HG03159 (cell line): Measurements from ENCODE around the gene CDRT4.
"Not testable (repeated sequence)": the region's sequence is repeated elsewhere in the genome, so short reads cannot be mapped to it uniquely, and the experiment has no call there.

Source experiments
- ATAC-seq: cut with Tn5 transposase; IDR thresholded peaks from one replicate; pipeline ENCODE4 v1.9.1; 2021; ENCODE audit warnings: mild to moderate bottlenecking, moderate library complexity; ENCODE audit not compliant: unreplicated experiment

Gene CDRT4

DNA sequence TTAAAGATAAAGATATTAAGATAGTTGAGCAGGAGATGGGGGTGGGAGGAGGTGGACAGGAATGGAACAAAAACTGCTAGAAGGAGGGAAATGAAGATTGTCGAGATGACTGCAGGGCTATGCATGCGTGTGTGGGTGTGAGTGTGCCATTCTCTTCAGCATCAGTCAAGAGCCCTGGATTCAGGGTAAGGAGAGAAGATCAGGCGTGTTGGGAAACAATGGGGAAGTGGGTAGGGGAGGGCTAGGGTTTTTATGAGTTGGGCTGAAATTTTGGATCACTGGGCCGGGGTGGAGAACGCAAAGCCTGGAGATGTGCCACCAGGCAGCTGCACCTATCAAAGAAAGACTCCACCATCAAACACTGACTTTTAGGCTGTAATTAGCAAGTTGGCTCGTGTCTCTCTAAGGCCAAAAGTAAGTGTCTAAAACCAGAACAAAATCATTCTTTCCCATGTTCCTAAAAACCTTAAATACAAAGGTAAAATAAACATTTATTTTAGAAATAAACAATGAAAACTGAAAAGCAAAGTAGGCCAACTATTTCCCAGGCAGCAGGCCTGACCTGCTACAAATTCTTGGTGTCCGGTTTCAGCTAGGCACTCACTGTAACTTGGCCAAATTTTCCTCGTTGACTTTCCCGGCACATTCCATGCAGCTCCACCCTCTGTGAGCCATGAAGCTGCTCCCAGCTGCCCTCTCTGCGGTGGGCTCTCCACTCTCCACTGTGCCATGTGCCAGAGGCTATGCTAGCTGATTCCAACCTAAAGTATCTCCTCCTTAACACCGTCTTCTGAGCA is 4.2 kb downstream of the CDRT4 start:
- ATAC-seq, result no peak

GRCh38 chr17:15457723-15458094 is 9.7 kb downstream of the CDRT4 start:
- ATAC-seq, result no peak

GRCh38 chr17:15456972-15457722 is 10.3 kb downstream of the CDRT4 start:
- ATAC-seq, result no peak

DNA sequence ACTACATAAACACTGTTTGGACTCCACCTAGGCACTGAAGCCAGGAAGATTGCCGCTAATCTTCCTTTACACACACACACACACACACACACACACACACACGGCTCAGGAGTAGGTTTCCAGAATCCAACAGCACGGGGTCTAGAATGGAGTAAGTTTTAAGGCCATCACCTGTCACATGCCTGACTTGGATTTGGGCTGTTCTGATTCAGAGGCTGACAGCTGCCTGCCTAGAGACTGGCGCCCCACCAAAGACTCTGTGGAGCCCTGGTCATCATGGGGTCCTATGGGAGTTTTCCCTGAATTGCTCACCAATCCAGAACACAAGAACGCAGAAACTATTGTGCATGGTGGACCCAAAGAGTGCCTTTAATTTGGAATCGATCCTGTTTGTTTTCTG is 10.9 kb downstream of the CDRT4 start:
- no peak for ATAC-seq

DNA sequence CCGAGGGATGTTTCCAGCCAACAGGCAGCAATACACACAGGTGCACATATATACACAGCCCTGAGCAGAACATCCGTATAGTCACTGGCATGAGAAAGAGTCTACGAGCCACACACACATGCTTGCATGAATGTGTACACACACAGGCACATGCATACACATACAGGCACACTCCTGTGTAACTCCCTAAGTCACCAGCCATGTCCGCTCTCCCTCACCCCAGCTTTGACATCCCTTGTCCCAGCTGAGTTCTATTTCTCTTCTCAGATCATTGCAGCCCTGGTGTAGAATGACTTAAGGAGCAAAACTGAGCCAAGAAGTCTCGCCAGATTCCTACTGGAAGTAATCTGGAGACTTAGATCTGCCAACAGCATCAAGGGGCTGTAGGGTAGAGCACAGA is 13.1 kb downstream of the CDRT4 start:
- no peak for ATAC-seq

GRCh38 chr17:15453782-15454181 is 13.6 kb downstream of the CDRT4 start:
- no peak for ATAC-seq

DNA sequence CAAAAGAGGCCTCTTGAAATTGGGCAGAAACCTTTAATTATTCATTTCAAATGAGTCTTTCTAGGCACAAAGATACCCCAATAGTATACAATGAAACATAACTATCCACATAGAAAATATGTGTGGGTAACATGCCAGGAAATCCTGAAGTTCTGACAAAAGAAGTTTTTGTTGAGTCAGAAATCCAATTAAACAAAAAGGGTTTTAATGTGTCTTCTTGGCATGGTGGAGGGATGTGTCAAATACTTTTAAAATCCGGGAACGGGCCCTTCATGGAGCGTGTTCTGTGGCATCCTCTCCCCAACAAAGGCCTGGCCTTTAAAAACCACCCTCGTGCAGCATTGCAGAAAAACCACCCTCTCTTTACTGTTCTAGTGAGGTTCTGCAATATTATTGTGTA is 14.2 kb downstream of the CDRT4 start:
- ATAC-seq, result no peak

GRCh38 chr17:15452746-15453145 is 14.7 kb downstream of the CDRT4 start:
- no peak for ATAC-seq

- ATAC-seq, result no peak
These were observed 15.7 kb downstream of the CDRT4 start for GRCh38 chr17:15451680-15452079.

DNA sequence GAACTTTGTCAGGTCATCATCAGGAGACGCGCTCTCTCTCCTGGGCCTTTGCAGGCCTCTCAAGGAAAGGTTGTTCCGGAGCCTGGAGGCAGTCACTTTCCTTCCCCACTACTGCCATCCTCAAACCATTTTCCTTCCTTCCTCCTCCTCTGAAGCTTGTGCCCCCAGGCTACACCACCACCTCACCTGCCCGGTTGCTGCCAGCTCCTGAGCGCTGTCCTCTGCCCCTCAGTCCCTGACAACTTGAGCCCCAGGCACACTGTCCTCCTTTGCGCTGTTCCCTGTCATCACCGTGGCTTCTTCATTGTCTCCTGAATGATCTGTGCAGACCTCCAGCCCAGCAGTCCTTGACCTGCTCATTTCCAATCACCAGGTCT is 18.9 kb downstream of the CDRT4 start:
- no peak for ATAC-seq

GRCh38 chr17:15447928-15448579 is 19.4 kb downstream of the CDRT4 start:
- no peak for ATAC-seq

GRCh38 chr17:15446036-15446435 is 21.4 kb downstream of the CDRT4 start:
- ATAC-seq, result no peak

DNA sequence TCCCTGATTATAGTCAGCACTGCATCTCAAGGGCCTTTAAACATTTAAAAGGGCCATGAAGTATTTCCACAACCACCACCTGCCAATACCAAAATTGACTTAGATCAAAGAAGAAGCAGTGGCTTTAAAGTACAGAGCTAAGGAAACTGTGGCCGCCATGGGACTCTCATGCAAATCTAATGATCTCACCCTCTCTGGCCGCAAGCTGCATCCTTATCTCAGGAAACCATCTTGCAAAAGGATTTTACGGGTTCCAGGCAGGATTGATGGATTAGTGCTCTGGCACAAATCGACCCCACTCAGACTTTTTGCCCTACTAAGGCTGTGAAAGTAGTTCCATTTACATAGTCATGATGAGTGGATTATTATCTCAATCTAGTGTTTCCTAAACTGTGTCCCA is 22.6 kb downstream of the CDRT4 start:
- ATAC-seq, result no peak

GRCh38 chr17:15442311-15443180 is 24.9 kb downstream of the CDRT4 start:
- no peak for ATAC-seq

- ATAC-seq, result no peak
These were observed 26.1 kb downstream of the CDRT4 start for GRCh38 chr17:15441315-15441714.

DNA sequence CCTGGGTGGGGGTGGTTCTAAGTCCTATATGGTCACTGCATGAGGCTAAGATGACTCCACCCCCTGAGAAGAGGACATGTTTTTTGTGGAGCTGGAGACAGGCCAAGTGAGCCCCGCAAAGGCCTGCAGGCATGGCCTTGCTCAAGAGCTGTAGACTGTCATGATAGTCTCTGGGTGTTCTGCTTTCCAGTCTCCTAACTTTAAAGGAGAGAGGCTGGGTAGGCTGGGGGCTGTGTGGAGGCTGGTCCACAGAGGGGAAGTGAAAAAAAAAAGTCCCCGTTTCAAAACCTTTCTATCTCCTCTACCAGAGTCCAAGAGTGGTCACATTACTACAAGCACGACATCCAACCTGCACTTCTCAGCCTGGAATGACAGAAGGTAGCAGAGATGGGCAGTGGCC is 27.1 kb downstream of the CDRT4 start:
- no peak for ATAC-seq

- ATAC-seq, result not testable (repeated sequence)
These were observed 28.0 kb downstream of the CDRT4 start for GRCh38 chr17:15439205-15439985.

- ATAC-seq, result no peak
These were observed 28.8 kb downstream of the CDRT4 start for GRCh38 chr17:15438491-15439105.

DNA sequence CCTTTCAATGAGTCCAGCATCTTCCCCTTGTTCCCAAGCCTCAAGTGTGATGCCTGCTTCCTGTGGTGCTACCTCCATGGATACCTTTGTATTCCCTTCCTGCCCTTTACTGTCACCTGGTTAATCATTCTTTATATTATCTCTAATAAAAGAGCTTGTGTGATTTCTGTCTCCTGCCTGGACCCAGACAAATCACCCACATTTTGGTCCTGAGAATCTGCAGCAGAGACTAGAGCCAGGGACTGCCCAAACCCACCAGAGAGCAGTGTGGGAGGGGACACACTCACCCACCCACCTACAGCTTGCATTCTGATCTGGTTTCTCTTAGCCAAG is 30.2 kb downstream of the CDRT4 start:
- ATAC-seq, result no peak
